ENCODE data around the gene ARSD.
"Not testable (repeated sequence)": the region's sequence is repeated elsewhere in the genome, so short reads cannot be mapped to it uniquely, and the experiment has no call there.

The ARSD gene

DNA sequence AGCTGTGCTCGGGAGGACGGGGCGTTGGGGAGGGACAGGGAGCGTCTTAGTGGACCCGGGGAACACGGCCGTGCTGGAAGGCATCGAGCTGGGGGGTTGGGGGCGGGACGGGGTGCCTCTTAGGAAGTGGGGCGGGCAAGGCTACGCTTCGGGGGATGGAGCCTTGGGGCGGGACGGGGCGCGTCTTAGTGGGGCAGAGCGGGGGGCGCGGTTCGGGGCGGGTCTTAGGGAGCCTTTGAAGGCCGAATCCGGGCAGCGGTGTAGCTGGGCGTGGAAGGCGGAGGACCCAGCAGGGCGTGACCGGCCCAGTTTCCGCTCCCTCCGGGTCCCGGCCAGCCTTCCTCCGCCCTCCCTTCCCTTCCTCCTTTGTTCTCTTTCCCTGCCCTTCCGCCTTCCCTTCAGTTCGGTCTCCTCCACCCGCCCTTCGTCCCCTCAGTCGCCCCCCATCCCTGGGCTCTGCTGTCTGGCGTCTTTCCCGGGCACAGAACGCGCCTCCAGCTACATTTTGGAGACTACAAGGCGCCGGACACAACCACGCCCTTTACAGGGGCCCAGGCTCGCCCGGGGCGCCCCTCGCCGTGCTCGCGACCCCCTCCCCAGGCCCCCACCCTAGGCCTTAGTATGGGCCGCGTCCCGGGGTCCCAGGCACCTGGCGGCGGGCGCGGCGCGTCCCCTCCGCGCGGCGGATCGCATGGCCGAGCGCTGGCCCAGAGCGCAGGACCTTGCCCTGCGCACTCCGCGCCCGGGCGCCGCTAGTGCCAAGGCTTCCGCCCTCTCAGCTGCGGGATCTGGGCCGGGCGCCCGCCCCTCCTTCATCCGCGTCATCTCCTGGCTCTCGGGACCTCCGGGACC, at the start of gene ARSD:
Gene ARSD, minus strand, starts transcription at position 757 of the 852 bp plus-strand sequence. Its CDS starts 64 bp downstream, at position 693.
- peak; percentile 6 for DNase-seq

- not testable (repeated sequence) for DNase-seq
Observed at GRCh38 chrX:2978639-2979038, 49.5 kb upstream of the ARSD start.

DNA sequence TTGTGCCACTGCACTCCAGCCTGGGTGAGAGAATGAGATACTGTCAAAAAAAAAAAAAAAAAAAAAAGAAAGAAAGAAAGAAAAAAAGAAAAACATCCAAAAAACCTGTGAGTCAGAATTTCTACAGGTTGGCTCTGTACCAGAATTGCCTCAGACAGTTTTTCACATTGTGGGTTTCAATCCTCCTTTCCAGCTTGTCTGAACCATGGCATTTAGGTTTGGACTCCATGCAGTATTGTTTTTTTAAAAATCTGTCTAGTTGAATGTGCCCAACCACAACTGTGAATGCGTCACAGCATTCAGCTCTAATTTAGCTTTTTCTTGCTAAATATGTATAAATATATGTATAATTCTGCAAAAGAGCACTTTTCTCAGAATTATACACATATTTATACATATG, 45.8 kb upstream of the ARSD start:
- no peak for DNase-seq

DNA sequence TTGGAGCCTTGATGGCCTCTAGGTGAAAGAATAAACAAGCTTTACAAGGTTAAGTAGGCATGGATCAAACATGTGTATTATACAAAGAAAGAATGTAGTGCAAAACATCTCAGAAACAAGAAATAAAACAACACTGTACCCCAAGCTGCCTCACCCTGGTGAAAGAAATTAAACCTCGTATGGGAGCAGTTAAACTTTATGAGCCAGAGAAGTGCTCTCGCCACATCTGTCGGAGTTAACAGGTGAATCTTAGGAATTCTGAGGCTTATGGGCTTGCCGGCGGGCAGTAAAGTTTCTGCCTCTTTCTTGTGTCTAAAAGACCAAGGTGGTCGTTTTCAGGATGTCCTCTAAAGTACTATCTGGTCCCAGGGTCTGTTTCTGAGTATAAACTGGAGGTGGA, 43.3 kb upstream of the ARSD start:
- no peak for DNase-seq

- DNase-seq = no peak
Observed at GRCh38 chrX:2969021-2969420, 39.9 kb upstream of the ARSD start.

DNA sequence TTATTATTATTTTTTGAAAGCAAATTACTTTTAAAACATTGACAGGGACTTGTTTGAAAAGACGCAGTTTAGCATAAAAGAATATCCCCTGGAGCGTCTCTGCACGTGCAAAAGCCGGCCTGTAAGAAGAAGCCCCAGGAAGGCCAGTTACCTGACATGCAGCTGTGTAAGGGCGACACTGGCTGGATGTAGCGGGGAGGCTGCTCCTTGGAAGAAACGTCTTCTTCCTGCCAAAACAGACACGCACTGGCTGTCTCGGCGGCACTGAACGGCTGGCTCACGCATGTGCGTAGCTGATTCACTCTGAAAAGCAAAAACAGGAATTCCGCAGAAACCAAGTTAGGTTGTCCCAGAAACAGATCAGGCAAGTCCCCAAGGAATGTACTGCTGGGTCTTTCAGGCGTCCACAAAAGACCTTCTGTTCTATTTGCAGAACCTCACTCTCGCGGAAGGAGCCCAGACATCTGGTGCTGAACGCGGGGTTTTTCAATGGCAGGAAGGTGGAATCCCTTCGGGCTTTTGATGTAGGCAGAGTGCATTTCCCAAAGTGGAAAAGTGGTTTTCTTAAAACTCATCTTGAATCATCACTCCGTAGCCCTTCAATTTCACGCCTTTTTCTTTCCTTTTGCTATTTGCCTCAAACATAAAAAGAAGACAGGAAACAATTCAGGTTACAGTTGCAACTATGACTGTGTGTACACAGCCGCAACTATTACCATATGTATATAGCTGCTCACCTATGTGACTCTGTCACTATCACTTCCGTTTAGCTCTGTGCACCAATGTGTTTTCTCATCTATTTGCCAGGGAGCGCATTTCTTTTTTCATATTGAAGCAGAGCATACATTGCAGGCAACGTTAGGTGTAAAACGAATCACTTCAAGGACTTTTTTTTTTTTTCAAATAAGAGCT, 39.1 kb upstream of the ARSD start:
- peak; percentile 22 for DNase-seq

GRCh38 chrX:2967584-2967983, 38.4 kb upstream of the ARSD start:
- no peak for DNase-seq

DNA sequence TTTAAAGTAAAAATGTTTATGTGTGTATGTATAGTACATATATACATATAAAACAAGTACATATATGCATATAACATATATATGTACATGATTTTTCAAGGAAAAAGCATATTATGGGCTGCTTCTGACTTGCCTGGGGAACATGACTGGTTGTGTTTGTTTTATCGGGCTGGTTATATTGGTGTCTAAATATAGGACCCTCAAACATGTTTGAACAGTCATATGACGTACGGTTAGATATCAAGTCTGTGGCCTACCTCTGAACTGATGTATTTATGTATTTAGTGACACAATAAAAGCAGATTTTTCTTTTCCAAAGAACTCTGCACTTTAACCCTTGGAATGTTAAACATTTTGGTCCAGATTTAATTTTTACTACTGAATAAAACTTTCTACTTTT, 37.9 kb upstream of the ARSD start:
- no peak for DNase-seq

DNA sequence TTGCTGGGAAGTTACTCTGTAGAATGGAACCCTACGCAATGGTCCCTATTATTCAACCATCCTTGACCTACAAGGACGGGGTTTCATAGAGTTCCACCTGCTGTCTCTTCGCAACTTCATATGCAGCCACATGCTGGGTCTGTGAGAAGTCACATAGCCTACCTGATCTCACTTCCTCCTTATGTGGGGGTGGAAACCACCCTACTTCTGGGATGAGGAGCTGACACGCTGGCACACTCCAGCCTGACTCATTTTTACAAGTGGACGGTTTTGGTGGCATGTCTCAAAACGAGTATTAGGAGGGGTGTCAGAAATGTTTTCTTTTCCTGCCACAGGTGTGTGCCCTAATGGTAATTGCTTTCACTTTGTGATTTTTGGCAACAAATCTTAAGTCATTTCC, 36.8 kb upstream of the ARSD start:
- DNase-seq = no peak

DNA sequence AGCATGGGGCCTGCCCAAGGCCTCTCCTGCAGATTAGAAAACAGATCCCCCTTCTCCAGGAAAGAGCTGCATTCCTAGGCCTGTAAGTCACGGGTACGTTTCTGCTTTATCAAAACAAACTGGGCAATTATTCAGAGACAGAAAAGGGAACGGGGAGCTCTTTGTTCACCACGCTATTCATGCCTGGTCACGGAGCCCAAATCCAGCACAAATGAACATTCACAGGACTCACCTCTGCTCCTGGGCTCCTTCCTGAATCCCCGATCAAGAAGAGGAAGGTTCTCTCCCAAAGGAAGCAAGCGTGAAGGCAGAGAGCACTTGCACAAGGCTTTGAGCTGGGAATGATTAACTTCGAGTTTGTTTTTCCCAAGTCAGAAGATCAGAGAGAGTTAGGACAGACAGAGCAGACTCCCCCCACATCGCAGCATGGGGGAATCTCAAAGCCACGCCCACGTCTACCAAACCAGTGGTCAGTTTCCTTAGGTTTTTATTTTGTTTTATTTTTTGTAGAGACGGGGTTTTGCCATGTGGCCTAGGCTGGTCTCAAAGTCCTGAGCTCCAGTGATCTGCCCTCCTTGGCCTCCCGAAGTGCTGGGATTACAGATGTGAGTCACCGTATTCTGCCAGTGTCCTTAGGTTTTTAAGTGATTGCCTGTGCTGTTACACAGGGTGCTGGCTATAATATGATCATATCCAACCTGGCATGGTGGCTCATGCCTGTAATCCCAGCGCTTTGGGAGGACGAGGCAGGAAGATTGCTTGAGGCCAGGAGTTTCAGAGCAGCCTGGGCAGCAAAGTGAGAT, 35.1 kb upstream of the ARSD start:
- not testable (repeated sequence) for DNase-seq

DNA sequence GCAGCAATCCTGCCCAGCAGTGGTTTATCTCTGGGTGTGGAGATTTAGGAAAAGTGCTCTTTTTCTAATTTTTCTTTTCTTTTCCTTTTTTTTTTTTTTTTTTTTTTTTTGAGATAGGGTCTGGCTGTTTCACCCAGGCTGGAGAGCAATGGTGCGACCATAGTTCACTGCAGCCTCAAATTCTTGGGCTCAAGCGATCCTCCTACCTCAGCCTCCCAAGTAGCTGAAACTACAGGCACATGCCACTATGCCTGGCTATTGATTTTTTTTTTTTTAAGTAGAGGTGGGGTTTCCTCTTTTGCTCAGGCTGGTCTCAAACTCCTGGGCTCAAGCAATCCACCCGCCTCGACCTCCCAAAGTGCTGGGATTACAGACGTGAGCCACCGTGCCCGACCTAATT, 34.3 kb upstream of the ARSD start:
- DNase-seq = not testable (repeated sequence)

- DNase-seq = no peak
Observed at GRCh38 chrX:2962381-2962780, 33.2 kb upstream of the ARSD start.

DNA sequence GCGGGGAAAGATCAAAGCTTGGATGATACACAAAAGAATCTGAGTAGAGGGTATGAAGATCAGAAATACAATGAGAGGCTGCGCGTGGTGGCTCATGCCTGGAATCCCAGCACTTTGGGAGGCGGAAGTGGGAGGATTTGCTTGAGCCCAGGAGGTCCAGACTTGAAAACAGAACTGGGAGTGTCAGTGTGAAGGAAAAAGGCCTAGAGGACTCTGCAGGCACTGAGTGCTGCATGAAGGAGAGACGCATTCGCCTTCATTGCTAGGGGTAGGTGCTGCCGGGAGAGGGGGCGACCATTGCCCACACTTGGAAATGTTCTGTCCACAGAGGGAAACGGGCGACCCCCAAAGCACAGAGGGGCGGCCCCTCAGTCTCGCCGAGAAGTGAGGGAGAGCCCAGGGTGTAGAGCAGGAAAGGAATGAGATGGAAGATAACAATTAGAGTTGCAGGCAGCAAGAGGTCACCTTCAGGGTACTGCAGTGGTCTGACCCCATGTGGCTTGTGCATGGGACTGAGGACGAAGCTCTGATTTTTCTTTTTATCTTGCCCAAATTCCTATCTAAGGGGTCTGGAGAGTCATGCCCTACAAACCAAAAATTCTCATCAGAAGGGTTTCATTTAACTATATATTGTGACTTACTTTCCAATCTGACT, 31.8 kb upstream of the ARSD start:
- no peak for DNase-seq

DNA sequence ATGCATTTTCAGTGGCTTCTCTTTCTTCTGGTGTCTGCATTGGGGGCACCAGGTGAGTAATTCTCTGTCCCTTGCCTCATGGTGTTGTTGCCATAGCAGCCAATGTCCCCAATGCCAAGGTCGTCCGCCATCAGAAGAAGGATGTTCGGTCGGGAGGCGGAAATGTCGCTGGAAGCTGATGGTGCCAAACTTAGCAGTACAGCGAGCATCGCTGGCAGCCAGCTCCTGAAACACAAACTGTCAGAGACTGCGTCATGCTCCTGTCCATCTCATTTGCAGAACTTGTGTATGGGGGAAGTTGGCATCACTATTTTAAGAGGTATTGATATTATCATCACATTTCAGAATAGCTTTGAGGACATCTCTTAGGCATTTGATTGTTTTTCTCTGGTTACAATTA, 29.1 kb upstream of the ARSD start:
- DNase-seq = no peak

DNA sequence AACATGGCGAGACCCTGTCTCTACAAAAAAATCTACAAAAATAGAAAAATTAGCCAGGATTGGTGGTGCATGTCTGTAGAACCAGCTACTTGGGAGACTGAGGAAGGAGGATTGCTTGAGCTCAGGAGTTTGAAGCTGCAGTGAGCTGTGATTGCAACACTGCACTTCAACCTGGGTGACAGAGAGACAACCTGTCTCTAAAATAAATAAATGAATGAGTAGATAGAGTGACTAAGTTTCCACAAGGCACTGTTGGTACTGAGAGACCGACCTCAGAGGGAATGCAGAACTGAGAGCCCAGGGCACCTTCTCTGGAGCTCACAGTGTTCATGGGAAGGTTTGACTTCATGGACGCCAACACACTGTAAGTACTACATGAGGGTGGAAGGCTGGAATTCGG, 26.7 kb upstream of the ARSD start:
- DNase-seq = no peak

GRCh38 chrX:2955281-2955680, 26.1 kb upstream of the ARSD start:
- DNase-seq = no peak

DNA sequence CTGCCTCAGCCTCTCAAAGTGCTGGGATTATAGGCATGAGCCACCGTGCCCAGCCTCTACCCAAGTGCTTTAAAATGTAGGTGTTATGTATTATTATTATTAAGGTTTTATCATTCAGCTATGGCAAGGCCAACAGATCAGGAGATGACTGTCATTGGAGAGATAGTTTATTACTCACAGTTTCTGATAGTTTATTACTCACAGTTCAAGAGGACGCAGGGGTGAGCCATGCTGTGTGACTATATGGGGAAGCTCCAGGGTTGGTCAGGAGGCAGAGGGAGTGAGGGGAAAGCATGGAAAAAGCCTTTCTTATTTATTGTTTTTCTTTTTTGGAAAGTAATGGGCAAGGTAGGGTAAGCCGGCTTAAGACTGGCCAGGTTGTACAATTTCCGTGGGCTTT, 25.4 kb upstream of the ARSD start:
- no peak for DNase-seq

GRCh38 chrX:2937942-2938341, 8.8 kb upstream of the ARSD start:
- DNase-seq = not testable (repeated sequence)

DNA sequence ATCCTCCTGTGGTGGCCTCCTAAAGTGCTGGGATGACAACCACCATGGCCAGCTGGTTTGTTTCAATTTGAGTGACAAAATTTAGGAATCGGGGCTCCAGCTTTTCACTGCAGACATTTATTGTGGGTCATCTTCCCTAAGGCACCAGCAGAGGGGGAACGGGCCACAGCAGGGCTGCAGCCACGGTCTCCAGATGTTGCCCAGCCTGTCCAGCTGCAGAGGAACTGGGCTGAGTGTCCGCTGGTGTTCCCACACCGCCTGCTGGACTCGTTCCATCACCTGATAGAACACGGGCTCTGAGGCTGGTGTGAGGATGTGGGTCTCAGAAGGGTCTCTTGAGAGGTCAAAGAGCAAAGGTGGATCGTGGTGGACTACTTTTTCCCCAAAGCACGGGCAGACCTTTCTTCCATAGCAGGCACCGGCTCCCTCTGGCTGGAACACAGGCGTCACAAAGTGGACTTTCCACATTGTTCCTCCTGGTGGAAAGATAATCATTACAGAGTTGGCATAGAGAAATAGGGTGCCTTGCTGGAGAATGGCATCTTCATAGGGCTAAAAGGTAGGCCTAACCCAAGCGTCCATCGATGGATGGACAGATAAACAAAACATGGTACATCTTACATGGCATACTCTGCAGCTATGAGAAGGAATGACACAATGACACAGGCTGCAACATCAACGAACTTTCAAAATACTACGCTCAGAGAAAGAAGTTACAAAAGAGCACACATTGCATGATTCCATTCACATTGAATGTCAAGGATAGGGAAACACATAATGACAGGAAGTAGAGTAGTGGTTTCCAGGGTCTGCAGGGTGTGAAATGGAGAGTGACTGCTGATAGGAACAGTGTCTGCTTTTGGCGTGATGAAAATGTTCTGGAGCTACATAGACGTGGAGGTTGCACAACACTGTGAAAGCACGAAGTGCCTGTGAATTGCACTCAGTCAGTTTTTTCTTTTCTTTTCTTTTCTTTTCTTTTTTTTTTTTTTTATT, 5.9 kb upstream of the ARSD start:
- DNase-seq = no peak

DNA sequence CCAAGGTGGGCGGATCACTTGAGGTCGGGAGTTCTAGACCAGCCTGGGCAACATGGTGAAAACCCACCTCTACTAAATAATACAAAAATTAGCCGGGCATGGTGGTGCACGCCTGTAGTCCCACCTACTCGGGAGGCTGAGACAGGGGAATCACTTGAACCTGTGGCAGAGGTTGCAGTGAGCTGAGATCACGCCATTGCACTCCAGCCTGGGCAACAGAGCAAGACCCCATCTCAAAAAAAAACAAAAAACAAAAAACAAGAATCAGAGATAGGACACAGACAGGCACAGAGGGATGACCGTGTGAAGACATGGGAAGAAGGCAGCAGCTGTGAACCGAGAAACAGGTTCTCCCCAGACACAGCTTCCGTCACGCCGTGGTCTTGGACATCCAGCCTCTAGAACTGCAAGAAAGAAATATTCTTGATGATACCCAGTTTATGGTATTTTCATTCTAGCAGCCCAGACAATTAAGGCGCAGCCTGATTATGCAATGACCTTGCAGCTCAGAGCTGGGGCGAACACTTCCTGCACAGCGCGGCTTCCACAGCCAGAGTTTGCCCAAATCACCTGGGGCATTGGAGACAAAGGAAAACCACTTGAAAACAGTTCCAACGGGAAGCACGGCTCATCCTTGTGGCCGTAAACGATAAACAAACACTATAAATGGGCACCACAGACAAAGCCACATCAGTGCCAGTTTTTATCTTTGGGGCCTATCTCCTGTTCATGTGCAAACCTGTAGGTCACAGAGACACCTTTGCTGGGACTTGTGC, 4.2 kb upstream of the ARSD start:
- DNase-seq = no peak

All from DMS 273 treated with DMSO at 0.1 percent for 48 hours (cell line).